Hematopoietic multipotent progenitor cell (in vitro differentiated cells): ENCODE data around the gene CLTCL1. TPM values are rescaled to one million over a fixed set of nuclear protein-coding genes. Genes with fewer than 3 reads are reported as not detected.
"Not testable (repeated sequence)": the region's sequence is repeated elsewhere in the genome, so short reads cannot be mapped to it uniquely, and the experiment has no call there.

Experiments used
- DNase-seq, 3 donors: peaks; one replicate each; pipeline ENCODE4 v3.0.0-alpha.2; 2011 to 2015; ENCODE audit warnings: low read depth in 2 of 3, low spot score in 2 of 3
- total RNA-seq: library from RNA; depleted of rRNA; stranded (reverse); fragments of >200 nt; gene quantifications from one replicate; pipeline ENCODE4 v1.2.3, GENCODE V29; 2012

Gene CLTCL1
- total RNA-seq: 1.6 TPM

- DNase-seq: peak; percentile 44 to 63 (median 62)
These were observed at the start of gene CLTCL1 for GRCh38 chr22:19291580-19292457. CLTCL1 (minus strand) TSS chr22:19291719; CDS start chr22:19291641, 78 bp downstream.

GRCh38 chr22:19337137-19337536, 45.6 kb upstream of the CLTCL1 start:
- DNase-seq: peak in 1 of 3 donors; percentile 21

GRCh38 chr22:19336133-19337075, 44.9 kb upstream of the CLTCL1 start:
- DNase-seq: no peak

- DNase-seq: no peak
These were observed 40.5 kb upstream of the CLTCL1 start for GRCh38 chr22:19331975-19332374.

- no peak for DNase-seq
These were observed 40.0 kb upstream of the CLTCL1 start for GRCh38 chr22:19331474-19331873.

- no peak for DNase-seq
These were observed 39.4 kb upstream of the CLTCL1 start for GRCh38 chr22:19330865-19331418.

- not testable (repeated sequence) for DNase-seq
These were observed 38.7 kb upstream of the CLTCL1 start for GRCh38 chr22:19330205-19330604.

GRCh38 chr22:19329454-19329853, 37.9 kb upstream of the CLTCL1 start:
- no peak for DNase-seq

GRCh38 chr22:19325296-19325948, 33.9 kb upstream of the CLTCL1 start:
- no peak for DNase-seq

- not testable (repeated sequence) for DNase-seq
These were observed 31.9 kb upstream of the CLTCL1 start for GRCh38 chr22:19323420-19323819.

GRCh38 chr22:19321757-19322156, 30.2 kb upstream of the CLTCL1 start:
- no peak for DNase-seq

GRCh38 chr22:19320136-19320535, 28.6 kb upstream of the CLTCL1 start:
- not testable (repeated sequence) for DNase-seq

GRCh38 chr22:19319281-19319680, 27.8 kb upstream of the CLTCL1 start:
- DNase-seq: no peak

GRCh38 chr22:19317865-19318264, 26.3 kb upstream of the CLTCL1 start:
- no peak for DNase-seq

- no peak for DNase-seq
These were observed 16.4 kb upstream of the CLTCL1 start for GRCh38 chr22:19307872-19308271.

GRCh38 chr22:19306535-19306934, 15.0 kb upstream of the CLTCL1 start:
- not testable (repeated sequence) for DNase-seq

GRCh38 chr22:19304547-19304946, 13.0 kb upstream of the CLTCL1 start:
- DNase-seq: no peak

GRCh38 chr22:19303785-19304184, 12.3 kb upstream of the CLTCL1 start:
- no peak for DNase-seq

- no peak for DNase-seq
These were observed 4.2 kb upstream of the CLTCL1 start for GRCh38 chr22:19295733-19296132.

- DNase-seq: no peak
These were observed 1.1 kb upstream of the CLTCL1 start for GRCh38 chr22:19292458-19293230.
